ENCODE data around the gene TTC21A. TPM values are rescaled to one million over a fixed set of nuclear protein-coding genes. Genes with fewer than 3 reads are reported as not detected.

TTC21A gene
- total and polyA plus RNA-seq, 2 experiments from 2014 or later = 3.7 to 6.5 TPM

- Histone ChIP-seq H3K4me1 (ENCODE audit: insufficient read depth) (peaks cover 6% of the 10 kb centered on the region), H3K9me3 (ENCODE audit: low read depth) (no peaks in the 10 kb centered on the region), H3K79me2 (no peaks in the 10 kb centered on the region), H4K20me1 (ENCODE audit: insufficient read depth, poor library complexity, severe bottlenecking) (no peaks in the 10 kb centered on the region), H3K9me2 (replicated peaks; ENCODE audit: insufficient read depth) (no peaks in the 10 kb centered on the region), H3K36me3 (replicated peaks; ENCODE audit: insufficient read depth, low read depth) (no peaks in the 10 kb centered on the region), H2AFZ (no peak overlapping the region), H3K27me3 (no peaks in the 10 kb centered on the region), H3K27ac (no peak overlapping the region), H3K4me3 (no peak overlapping the region), H3K4me2 (no peak overlapping the region)
- DNase-seq (ENCODE audit: low spot score) = no peak
- TF ChIP-seq EZH2phosphoT487 (IDR thresholded peaks at IDR 0.05; ENCODE audit: low read depth, severe bottlenecking, unreplicated experiment) = no peak
- no peak for TF ChIP-seq CTCF (IDR thresholded peaks at IDR 0.05; ENCODE audit: poor library complexity)
- TF ChIP-seq EZH2 (IDR thresholded peaks at IDR 0.05; ENCODE audit: borderline replicate concordance) = no peak
- 96% methylated on average over 4 of the region's 4 CpGs for WGBS (ENCODE audit: low lambda C conversion rate, missing lambda C conversion rate)
Observed at GRCh38 chr3:39184968-39185285, 77.4 kb downstream of the TTC21A start.

GRCh38 chr3:39185326-39185958 is 78.0 kb downstream of the TTC21A start:
- H3K4me1 ChIP-seq (ENCODE audit: insufficient read depth) = peaks cover 1% of the 10 kb centered on the region
- 90% methylated on average over 9 of the region's 9 CpGs for WGBS (ENCODE audit: low lambda C conversion rate, missing lambda C conversion rate)

GRCh38 chr3:39185959-39186691 is 78.6 kb downstream of the TTC21A start:
- no peak for DNase-seq (ENCODE audit: low spot score)
- Histone ChIP-seq H3K4me2 (no peak overlapping the region), H3K9me2 (replicated peaks; ENCODE audit: insufficient read depth) (no peaks in the 10 kb centered on the region), H2AFZ (no peak overlapping the region), H3K4me1 (ENCODE audit: insufficient read depth) (no peaks in the 10 kb centered on the region), H3K4me3 (no peak overlapping the region), H4K20me1 (ENCODE audit: insufficient read depth, poor library complexity, severe bottlenecking) (no peaks in the 10 kb centered on the region), H3K9me3 (ENCODE audit: low read depth) (no peaks in the 10 kb centered on the region), H3K79me2 (no peaks in the 10 kb centered on the region), H3K27ac (no peak overlapping the region), H3K27me3 (no peaks in the 10 kb centered on the region), H3K36me3 (replicated peaks; ENCODE audit: insufficient read depth, low read depth) (no peaks in the 10 kb centered on the region)
- WGBS (ENCODE audit: low lambda C conversion rate, missing lambda C conversion rate) = 91% methylated on average over 14 of the region's 14 CpGs
- TF ChIP-seq CTCF (IDR thresholded peaks at IDR 0.05; ENCODE audit: poor library complexity) = no peak
- no peak for TF ChIP-seq EZH2 (IDR thresholded peaks at IDR 0.05; ENCODE audit: borderline replicate concordance)
- TF ChIP-seq EZH2phosphoT487 (IDR thresholded peaks at IDR 0.05; ENCODE audit: low read depth, severe bottlenecking, unreplicated experiment) = no peak

More at GRCh38 chr3:39185326-39185958, 78.0 kb downstream of the TTC21A start:
- Histone ChIP-seq H3K79me2 (no peaks in the 10 kb centered on the region), H3K9me3 (ENCODE audit: low read depth) (no peaks in the 10 kb centered on the region), H3K4me3 (no peak overlapping the region), H3K27me3 (no peaks in the 10 kb centered on the region), H3K36me3 (replicated peaks; ENCODE audit: insufficient read depth, low read depth) (no peaks in the 10 kb centered on the region), H3K4me2 (no peak overlapping the region), H2AFZ (no peak overlapping the region), H3K27ac (no peak overlapping the region), H3K9me2 (replicated peaks; ENCODE audit: insufficient read depth) (no peaks in the 10 kb centered on the region), H4K20me1 (ENCODE audit: insufficient read depth, poor library complexity, severe bottlenecking) (no peaks in the 10 kb centered on the region)
- no peak for DNase-seq (ENCODE audit: low spot score)
- TF ChIP-seq EZH2phosphoT487 (IDR thresholded peaks at IDR 0.05; ENCODE audit: low read depth, severe bottlenecking, unreplicated experiment) (no peak), EZH2 (IDR thresholded peaks at IDR 0.05; ENCODE audit: borderline replicate concordance) (no peak), CTCF (IDR thresholded peaks at IDR 0.05; ENCODE audit: poor library complexity) (no peak)

All from hepatocyte (in vitro differentiated cells).